H1 (cell line): ENCODE data around the gene MYCBP2. TPM values are rescaled to one million over a fixed set of nuclear protein-coding genes. Genes with fewer than 3 reads are reported as not detected.

Experiments used
- CTCF ChIA-PET: fragments of 300-600 bp; sonication (Branson Sonifier 250); formaldehyde crosslinking; loops from one replicate; lab custom pipeline; 2021; ENCODE audit not compliant: partially characterized antibody; lab: Charles Lee
- POLR2A ChIA-PET: fragments of 300-600 bp; sonication (Branson Sonifier 250); formaldehyde crosslinking; loops from one replicate; lab custom pipeline; 2021; ENCODE audit warnings: inconsistent platforms; ENCODE audit not compliant: partially characterized antibody; lab: Charles Lee
- DNase-seq, 2 experiments: peaks; one replicate each; pipeline versions ENCODE4 v3.0.0 to v3.0.0-alpha.2; 2010 to 2022; ENCODE audit warnings: low spot score in 2 of 2, low read depth in 1 of 2, mixed read lengths in 1 of 2
- FAIRE-seq: peaks from 2 replicates; lab custom pipeline; 2011; peaks lifted over from hg19 to GRCh38; lab: Jason Lieb, UNC
- H2AFZ ChIP-seq: 2 replicates; pipeline ENCODE4 v1.8.1; 2012; ENCODE audit warnings: low read length, inconsistent platforms
- H2AK5ac ChIP-seq: 2 replicates; pipeline ENCODE4 v1.6.1; 2013; ENCODE audit warnings: low read depth, low read length
- H2BK120ac ChIP-seq: replicated peaks from 2 replicates; pipeline ENCODE3; 2013; ENCODE audit warnings: low read depth, low read length, inconsistent platforms
- H2BK12ac ChIP-seq: 2 replicates; pipeline ENCODE4 v1.6.1; 2013; ENCODE audit warnings: low read depth, low read length
- H2BK15ac ChIP-seq: 2 replicates; pipeline ENCODE4 v1.6.1; 2013; ENCODE audit warnings: low read length
- H2BK20ac ChIP-seq: 2 replicates; pipeline ENCODE4 v1.6.1; 2013; ENCODE audit warnings: low read length
- H2BK5ac ChIP-seq: 2 replicates; pipeline ENCODE4 v1.6.1; 2013; ENCODE audit warnings: low read depth, low read length
- H3K14ac ChIP-seq: 2 replicates; pipeline ENCODE4 v1.6.1; 2013; ENCODE audit warnings: inconsistent platforms; ENCODE audit not compliant: insufficient read length
- H3K18ac ChIP-seq: 2 replicates; pipeline ENCODE4 v1.6.1; 2013; ENCODE audit warnings: low read length; ENCODE audit errors: extremely low read depth
- H3K23ac ChIP-seq: 2 replicates; pipeline ENCODE4 v1.6.1; 2013; ENCODE audit warnings: inconsistent platforms; ENCODE audit not compliant: insufficient read length
- H3K23me2 ChIP-seq: 2 replicates; pipeline ENCODE4 v1.6.1; 2013; ENCODE audit warnings: low read depth, low read length
- H3K27ac ChIP-seq: 2 replicates; pipeline ENCODE4 v1.6.1; 2011; ENCODE audit warnings: low read depth, low read length, inconsistent platforms
- H3K27me3 ChIP-seq, 4 experiments: replicated peaks in 1 of 4; 1 replicate in 1 of 4; 2 replicates in 3 of 4; pipeline versions ENCODE4 v1.6.1 to v1.8.1; 2011 to 2013; ENCODE audit warnings: low read length in 3 of 4, mild to moderate bottlenecking in 3 of 4, inconsistent platforms in 2 of 4, mixed read lengths in 2 of 4, moderate library complexity in 1 of 4; ENCODE audit not compliant: control insufficient read depth in 3 of 4, insufficient read depth in 3 of 4; ENCODE audit errors: extremely low read depth in 1 of 4
- H3K36me3 ChIP-seq, 4 experiments: 2 replicates each; pipeline versions ENCODE4 v1.6.1 to v1.8.1; 2011 to 2013; ENCODE audit warnings: mild to moderate bottlenecking in 4 of 4, low read length in 3 of 4, moderate library complexity in 2 of 4, control low read depth in 1 of 4, inconsistent platforms in 1 of 4; ENCODE audit not compliant: insufficient read depth in 4 of 4, control insufficient read depth in 2 of 4
- H3K4ac ChIP-seq: replicated peaks from 2 replicates; pipeline ENCODE3; 2013; ENCODE audit warnings: low read length, low read depth, mixed read lengths, inconsistent platforms; ENCODE audit not compliant: insufficient read length
- H3K4me1 ChIP-seq, 4 experiments: replicated peaks in 1 of 4; 1 replicate in 1 of 4; 2 replicates in 3 of 4; pipeline versions ENCODE4 v1.6.1 to v1.8.1; 2011 to 2013; ENCODE audit warnings: low read length in 3 of 4, inconsistent platforms in 2 of 4, mixed read lengths in 1 of 4; ENCODE audit not compliant: insufficient read depth in 4 of 4, control insufficient read depth in 3 of 4
- H3K4me2 ChIP-seq, 2 experiments: 2 replicates each; pipeline versions ENCODE4 v1.6.1 to v1.8.1; 2011 to 2013; ENCODE audit warnings: low read depth in 2 of 2, low read length in 2 of 2, control low read depth in 1 of 2, inconsistent platforms in 1 of 2, mild to moderate bottlenecking in 1 of 2; ENCODE audit not compliant: insufficient read depth in 1 of 2
- H3K4me3 ChIP-seq, 4 experiments: fragments of 200-600, 300-600 bp in 1 of 4; sonication (generic), shearing (Covaris generic), sonication (Bioruptor Twin) in 1 of 4; 2 replicates each; pipeline versions ENCODE4 v1.5.1 to v1.8.1; 2011 to 2016; ENCODE audit warnings: low read length in 4 of 4, low read depth in 3 of 4, control low read depth in 2 of 4, inconsistent platforms in 2 of 4, mild to moderate bottlenecking in 2 of 4, mixed read lengths in 1 of 4, moderate library complexity in 1 of 4; ENCODE audit not compliant: insufficient read depth in 2 of 4; ENCODE audit errors: extremely low read depth in 1 of 4
- H3K56ac ChIP-seq: replicated peaks from 2 replicates; pipeline ENCODE3; 2013; ENCODE audit warnings: low read depth, mild to moderate bottlenecking, mixed read lengths, low read length, inconsistent platforms; ENCODE audit not compliant: insufficient read length
- H3K79me1 ChIP-seq: 2 replicates; pipeline ENCODE4 v1.6.1; 2013; ENCODE audit warnings: low read depth, low read length, control low read depth
- H3K79me2 ChIP-seq, 2 experiments: 2 replicates each; pipeline versions ENCODE4 v1.6.1 to v1.8.1; 2012 to 2013; ENCODE audit warnings: low read length in 2 of 2, mild to moderate bottlenecking in 2 of 2, inconsistent platforms in 1 of 2; ENCODE audit not compliant: insufficient read depth in 2 of 2, control insufficient read depth in 1 of 2
- H3K9ac ChIP-seq, 4 experiments: replicated peaks in 1 of 4; 1 replicate in 1 of 4; 2 replicates in 3 of 4; pipeline versions ENCODE4 v1.6.1 to v1.8.1; 2011 to 2013; ENCODE audit warnings: low read depth in 3 of 4, low read length in 3 of 4, control low read depth in 2 of 4, mild to moderate bottlenecking in 2 of 4, moderate library complexity in 2 of 4, inconsistent platforms in 1 of 4; ENCODE audit errors: extremely low read depth in 1 of 4
- H3K9me3 ChIP-seq, 2 experiments: 2 replicates each; pipeline versions ENCODE4 v1.6.1 to v1.8.1; 2012 to 2013; ENCODE audit warnings: mild to moderate bottlenecking in 2 of 2, moderate library complexity in 2 of 2, control low read depth in 1 of 2, inconsistent platforms in 1 of 2, low read depth in 1 of 2, low read length in 1 of 2, mixed read lengths in 1 of 2; ENCODE audit not compliant: insufficient read depth in 2 of 2
- H4K20me1 ChIP-seq, 2 experiments: replicated peaks in 1 of 2; 2 replicates each; pipeline versions ENCODE3 to v1.8.1; 2011 to 2013; ENCODE audit warnings: inconsistent platforms in 2 of 2, low read length in 2 of 2, mild to moderate bottlenecking in 1 of 2; ENCODE audit not compliant: insufficient read depth in 2 of 2, control insufficient read depth in 1 of 2
- H4K5ac ChIP-seq: 2 replicates; pipeline ENCODE4 v1.6.1; 2013; ENCODE audit warnings: low read length, low read depth, mixed read lengths, inconsistent platforms; ENCODE audit not compliant: insufficient read length
- H4K8ac ChIP-seq: 2 replicates; pipeline ENCODE4 v1.8.0; 2013; ENCODE audit warnings: mild to moderate bottlenecking, moderate library complexity, low read length, inconsistent platforms; ENCODE audit not compliant: insufficient read depth; ENCODE audit errors: extremely low read depth
- H4K91ac ChIP-seq: replicated peaks from 2 replicates; pipeline ENCODE3; 2013; ENCODE audit warnings: low read length, mixed read lengths, inconsistent platforms; ENCODE audit not compliant: insufficient read length
- ATF3 ChIP-seq: IDR thresholded peaks from 2 replicates; pipeline ENCODE4 v1.6.1; 2011; ENCODE audit warnings: low read depth, mild to moderate bottlenecking, low read length; ENCODE audit not compliant: insufficient read depth
- BRCA1 ChIP-seq: IDR thresholded peaks from 2 replicates; pipeline ENCODE4 v1.6.1; 2012; ENCODE audit warnings: low read depth, low read length, improper control_type of control experiment
- CHD1 ChIP-seq: IDR thresholded peaks from 2 replicates; pipeline ENCODE4 v1.6.1; 2012; ENCODE audit warnings: low read depth, low read length, improper control_type of control experiment
- FOSL1 ChIP-seq: IDR thresholded peaks from 2 replicates; pipeline ENCODE4 v1.6.1; 2011; ENCODE audit warnings: mild to moderate bottlenecking, low read depth, low read length, moderate library complexity; ENCODE audit not compliant: insufficient read depth
- GTF2F1 ChIP-seq: IDR thresholded peaks from 2 replicates; pipeline ENCODE4 v1.6.1; 2012; ENCODE audit warnings: low read depth, low read length, improper control_type of control experiment, borderline replicate concordance
- HDAC6 ChIP-seq: IDR thresholded peaks from one replicate; pipeline ENCODE4 v1.7.1; 2012; ENCODE audit warnings: low read depth, mild to moderate bottlenecking, inconsistent platforms, low read length, moderate library complexity
- KDM4A ChIP-seq: IDR thresholded peaks from one replicate; pipeline ENCODE4 v1.7.1; 2012; ENCODE audit warnings: low read depth, mild to moderate bottlenecking, moderate library complexity, low read length, inconsistent platforms; ENCODE audit not compliant: severe bottlenecking
- NANOG ChIP-seq: IDR thresholded peaks from 2 replicates; pipeline ENCODE4 v1.6.1; 2011; ENCODE audit warnings: low read length, low read depth, mild to moderate bottlenecking, inconsistent platforms; ENCODE audit not compliant: insufficient read depth, poor library complexity, severe bottlenecking
- POU5F1 ChIP-seq: IDR thresholded peaks from 2 replicates; pipeline ENCODE4 v1.6.1; 2011; ENCODE audit warnings: low read depth, mild to moderate bottlenecking, low read length, moderate library complexity
- RBBP5 ChIP-seq: IDR thresholded peaks from 2 replicates; pipeline ENCODE4 v1.7.1; 2012; ENCODE audit warnings: low read depth, mild to moderate bottlenecking, inconsistent platforms, low read length, moderate library complexity, borderline replicate concordance
- SP1 ChIP-seq: IDR thresholded peaks from 2 replicates; pipeline ENCODE4 v1.6.1; 2011; ENCODE audit warnings: low read depth, low read length
- SP2 ChIP-seq: IDR thresholded peaks from 2 replicates; pipeline ENCODE4 v1.6.1; 2012; ENCODE audit warnings: mild to moderate bottlenecking, low read length, inconsistent platforms
- SP4 ChIP-seq: IDR thresholded peaks from 2 replicates; pipeline ENCODE4 v1.6.1; 2012; ENCODE audit warnings: low read length, inconsistent platforms
- TAF1 ChIP-seq: IDR thresholded peaks from 2 replicates; pipeline ENCODE4 v1.6.1; 2011; ENCODE audit warnings: mild to moderate bottlenecking, low read depth, low read length
- TEAD4 ChIP-seq: IDR thresholded peaks from 2 replicates; pipeline ENCODE4 v1.6.1; 2012; ENCODE audit warnings: low read depth, low read length, inconsistent platforms, mixed read lengths
- polyA plus RNA-seq, 7 experiments: library from polyadenylated mRNA; depleted of rRNA in 3 of 7; stranded (reverse) in 5 of 7; unstranded in 2 of 7; fragments of >200 nt in 5 of 7; fragments of 200-250 nt in 2 of 7; gene quantifications; 1 replicate in 5 of 7; 2 replicates in 1 of 7; 4 replicates in 1 of 7; pipeline versions ENCODE4 v1.2.1 to v1.2.3, GENCODE V29; 2011 to 2013; ENCODE audit warnings: missing spikeins in 2 of 7, mixed read lengths in 2 of 7
- total RNA-seq: library from RNA; stranded (reverse); fragmentation: NEBNext Ultra II Directional; extraction: Animal tissue kit (Norgen Biotek cat#: 25700); gene quantifications from 2 replicates; pipeline ENCODE4 v1.2.1, GENCODE V29; 2021
- TF ChIP-seq, protein P1 (sequence below): IDR thresholded peaks from 2 replicates; pipeline ENCODE4 v1.6.1; 2012; ENCODE audit warnings: inconsistent platforms

The MYCBP2 gene
- total and polyA plus RNA-seq, 2 of the 8 experiments (the other 6 are each of a cell fraction or from before 2014, with no cell fraction given), result 19.0 to 52.1 TPM

- H4K8ac ChIP-seq, result no peak overlapping the region
- no peak overlapping the region for H4K91ac ChIP-seq
- H3K27me3 ChIP-seq, result no peaks in the 10 kb centered on the region
- H3K4me3 ChIP-seq, result no peak overlapping the region
- H3K4me1 ChIP-seq, result no peaks in the 10 kb centered on the region
- H3K23me2 ChIP-seq, result no peaks in the 10 kb centered on the region
- no peak overlapping the region for H2BK120ac ChIP-seq
- no peak overlapping the region for H2BK15ac ChIP-seq
- no peak overlapping the region for H2BK12ac ChIP-seq
- peaks cover 0 to 9% (median 3%) of the 10 kb centered on the region in 4 experiments; a peak in 2 of 8 replicates for H3K36me3 ChIP-seq
- no peak overlapping the region for H2BK20ac ChIP-seq
- H3K14ac ChIP-seq, result no peak overlapping the region
- no peak overlapping the region for H4K5ac ChIP-seq
- H3K4me2 ChIP-seq, result no peak overlapping the region
- no peak overlapping the region for H2BK5ac ChIP-seq
- DNase-seq (no peak), FAIRE-seq (no peak)
- no peak overlapping the region for H3K27ac ChIP-seq
- H4K20me1 ChIP-seq, result no peaks in the 10 kb centered on the region
- no peak overlapping the region for H3K4ac ChIP-seq
- no peak overlapping the region for H3K56ac ChIP-seq
- H3K79me1 ChIP-seq, result no peaks in the 10 kb centered on the region
- no peak overlapping the region for H3K9ac ChIP-seq
- no peak overlapping the region for H2AFZ ChIP-seq
- H3K9me3 ChIP-seq, result no peaks in the 10 kb centered on the region
- no peaks in the 10 kb centered on the region for H3K79me2 ChIP-seq
- CTCF ChIA-PET, result no interaction called here
- no peak overlapping the region for H3K18ac ChIP-seq
- no peak overlapping the region for H2AK5ac ChIP-seq
- no peak overlapping the region for H3K23ac ChIP-seq
- POLR2A ChIA-PET, result no interaction called here
- TF ChIP-seq POU5F1, result no peak
- TF ChIP-seq SP2, result no peak
- TF ChIP-seq CHD1, result no peak
- no peak for TF ChIP-seq GTF2F1
- no peak for TF ChIP-seq TAF1
- no peak for TF ChIP-seq BRCA1
- no peak for TF ChIP-seq ATF3
- no peak for TF ChIP-seq FOSL1
- no peak for TF ChIP-seq KDM4A
- TF ChIP-seq SP4, result no peak
- no peak for TF ChIP-seq SP1
- TF ChIP-seq NANOG, result no peak
- TF ChIP-seq, protein P1, sequence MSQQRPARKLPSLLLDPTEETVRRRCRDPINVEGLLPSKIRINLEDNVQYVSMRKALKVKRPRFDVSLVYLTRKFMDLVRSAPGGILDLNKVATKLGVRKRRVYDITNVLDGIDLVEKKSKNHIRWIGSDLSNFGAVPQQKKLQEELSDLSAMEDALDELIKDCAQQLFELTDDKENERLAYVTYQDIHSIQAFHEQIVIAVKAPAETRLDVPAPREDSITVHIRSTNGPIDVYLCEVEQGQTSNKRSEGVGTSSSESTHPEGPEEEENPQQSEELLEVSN, result no peak
- no peak for TF ChIP-seq HDAC6
- no peak for TF ChIP-seq RBBP5
- no peak for TF ChIP-seq TEAD4
Observed at GRCh38 chr13:77139306-77139705, 187.6 kb downstream of the MYCBP2 start.
